ENCODE data around the gene SNRPA.

DNA sequence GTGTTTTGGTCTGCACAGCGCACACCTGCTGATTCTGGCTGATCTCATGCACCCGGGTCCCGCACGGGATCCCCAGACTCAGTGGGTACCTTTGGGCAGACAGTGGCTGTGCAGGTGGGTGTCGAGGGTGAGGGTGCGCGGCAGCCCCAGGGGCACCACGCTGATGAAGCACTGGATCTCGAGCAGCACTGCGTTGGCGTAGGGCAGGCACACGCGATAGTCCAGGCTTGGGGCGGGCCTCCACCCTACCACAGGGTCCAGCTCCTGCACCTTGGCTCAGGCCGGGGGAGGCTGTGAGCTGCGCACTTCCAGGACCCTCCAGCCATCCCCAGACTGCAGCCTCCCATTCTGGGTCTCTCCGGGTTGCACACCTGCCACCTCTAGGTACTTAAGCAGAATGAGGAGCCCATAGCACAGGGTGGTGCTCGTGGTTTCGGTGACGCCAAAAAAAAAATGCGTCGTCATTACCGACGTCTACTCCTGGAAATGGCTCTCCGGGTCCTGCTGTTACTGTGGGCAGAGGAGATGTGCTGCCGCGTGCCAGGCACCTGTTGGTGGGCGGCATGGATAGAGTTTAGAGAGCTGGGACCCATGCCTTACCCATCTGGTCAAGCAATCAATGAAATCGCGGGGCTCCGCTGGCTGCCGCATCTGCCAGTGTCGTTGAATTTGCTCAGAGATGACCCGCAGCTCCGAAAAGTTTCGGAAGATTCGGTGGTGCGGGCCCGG lies 58.5 kb downstream of the SNRPA start:
- TF ChIP-seq, protein P1, sequence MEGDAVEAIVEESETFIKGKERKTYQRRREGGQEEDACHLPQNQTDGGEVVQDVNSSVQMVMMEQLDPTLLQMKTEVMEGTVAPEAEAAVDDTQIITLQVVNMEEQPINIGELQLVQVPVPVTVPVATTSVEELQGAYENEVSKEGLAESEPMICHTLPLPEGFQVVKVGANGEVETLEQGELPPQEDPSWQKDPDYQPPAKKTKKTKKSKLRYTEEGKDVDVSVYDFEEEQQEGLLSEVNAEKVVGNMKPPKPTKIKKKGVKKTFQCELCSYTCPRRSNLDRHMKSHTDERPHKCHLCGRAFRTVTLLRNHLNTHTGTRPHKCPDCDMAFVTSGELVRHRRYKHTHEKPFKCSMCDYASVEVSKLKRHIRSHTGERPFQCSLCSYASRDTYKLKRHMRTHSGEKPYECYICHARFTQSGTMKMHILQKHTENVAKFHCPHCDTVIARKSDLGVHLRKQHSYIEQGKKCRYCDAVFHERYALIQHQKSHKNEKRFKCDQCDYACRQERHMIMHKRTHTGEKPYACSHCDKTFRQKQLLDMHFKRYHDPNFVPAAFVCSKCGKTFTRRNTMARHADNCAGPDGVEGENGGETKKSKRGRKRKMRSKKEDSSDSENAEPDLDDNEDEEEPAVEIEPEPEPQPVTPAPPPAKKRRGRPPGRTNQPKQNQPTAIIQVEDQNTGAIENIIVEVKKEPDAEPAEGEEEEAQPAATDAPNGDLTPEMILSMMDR (IDR thresholded peaks at IDR 0.05), result no peak
- no peak for TF ChIP-seq POLR2A (IDR thresholded peaks at IDR 0.05)

All from adrenal gland (tissue), 5 donors.